SK-N-DZ (cell line): ENCODE results near the gene TMEM170B.

Experiments
- DNase-seq: peaks from one replicate; pipeline ENCODE4 v3.0.0-alpha.2; 2015; ENCODE audit warnings: low spot score

TMEM170B gene

DNA sequence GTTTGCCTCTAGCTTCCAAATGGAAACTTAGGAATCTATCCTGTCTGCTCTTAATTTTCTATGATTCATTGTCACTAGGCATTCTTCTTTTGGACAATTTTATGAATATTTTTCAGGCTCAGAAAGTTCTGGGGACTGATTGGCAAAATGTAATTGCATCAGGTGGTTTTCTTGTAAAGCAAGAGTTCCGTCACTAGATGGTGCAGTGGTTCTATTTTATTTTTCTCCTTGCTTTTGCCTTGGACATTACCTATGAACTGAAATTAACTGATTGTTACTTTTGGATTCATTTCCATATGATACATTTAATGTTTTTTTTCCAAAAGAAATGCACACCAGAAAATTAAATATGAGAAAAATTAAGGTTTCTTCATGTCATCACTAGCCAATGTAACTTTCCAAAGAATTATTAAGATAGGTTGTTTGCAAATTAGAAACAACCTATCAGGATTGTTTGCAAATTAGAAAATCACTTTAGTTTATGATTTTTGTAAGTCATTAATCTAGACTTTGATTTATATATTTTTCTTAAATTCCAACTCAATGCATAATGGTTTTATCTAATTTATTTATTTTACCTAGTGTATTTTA, 48.0 kb downstream of the TMEM170B start:
- peak; percentile 31 for DNase-seq

DNA sequence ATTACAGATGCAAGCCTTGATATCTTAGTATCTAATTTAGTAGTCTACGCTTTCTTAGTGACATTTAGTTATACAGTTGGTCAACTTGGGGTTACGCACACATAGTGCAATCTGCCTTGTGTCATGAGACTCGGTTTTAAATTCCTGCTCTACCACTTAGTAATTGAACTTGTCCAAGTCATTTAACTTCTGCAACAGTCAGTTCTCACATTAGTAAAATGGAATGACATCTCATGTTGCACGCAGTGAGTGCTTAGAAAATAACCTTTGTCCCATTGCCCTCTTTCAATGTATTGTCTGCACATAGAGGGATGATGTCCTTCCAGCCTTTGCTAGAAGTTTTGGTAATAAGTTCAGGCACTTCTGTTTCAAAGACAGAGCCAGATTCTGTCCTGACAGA, 48.6 kb downstream of the TMEM170B start:
- no peak for DNase-seq

DNA sequence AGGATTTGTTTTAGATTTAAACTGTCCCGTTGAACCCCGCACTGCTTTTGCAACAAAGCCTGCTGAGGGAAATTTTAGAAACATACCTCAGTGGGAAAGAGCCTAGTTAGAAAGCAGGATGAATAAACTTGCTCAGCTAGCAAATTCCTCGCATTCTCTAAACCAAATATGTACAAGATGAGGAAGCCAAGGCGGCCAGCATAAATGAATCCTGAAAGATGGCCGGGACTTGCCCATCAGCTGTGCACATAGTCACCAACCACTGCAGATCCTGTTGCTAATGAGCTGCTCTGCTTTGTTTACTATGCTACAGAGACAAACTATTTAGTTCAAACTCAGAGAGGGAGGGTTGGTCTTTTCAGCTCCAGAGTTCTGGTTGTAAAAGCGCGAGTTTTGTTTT, 49.0 kb downstream of the TMEM170B start:
- no peak for DNase-seq

DNA sequence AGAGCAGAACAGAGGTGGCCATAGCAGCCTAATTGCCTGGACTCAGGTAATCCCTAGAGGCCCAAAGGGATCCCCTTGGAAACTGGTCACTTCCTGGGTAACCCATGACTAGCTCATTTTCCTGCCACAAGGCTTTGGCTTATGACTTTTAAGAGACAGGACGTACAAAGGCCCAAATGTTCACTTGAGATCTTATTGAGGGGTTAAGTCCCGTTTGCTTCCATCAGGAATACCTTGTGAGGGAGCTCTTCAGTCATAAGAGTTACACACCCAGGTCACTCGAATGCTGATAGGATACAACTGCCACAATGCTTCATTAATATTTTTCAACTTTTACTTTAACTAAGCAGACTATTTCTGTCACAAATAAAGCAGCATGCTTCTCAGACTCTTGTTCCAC, 51.7 kb downstream of the TMEM170B start:
- DNase-seq: no peak

DNA sequence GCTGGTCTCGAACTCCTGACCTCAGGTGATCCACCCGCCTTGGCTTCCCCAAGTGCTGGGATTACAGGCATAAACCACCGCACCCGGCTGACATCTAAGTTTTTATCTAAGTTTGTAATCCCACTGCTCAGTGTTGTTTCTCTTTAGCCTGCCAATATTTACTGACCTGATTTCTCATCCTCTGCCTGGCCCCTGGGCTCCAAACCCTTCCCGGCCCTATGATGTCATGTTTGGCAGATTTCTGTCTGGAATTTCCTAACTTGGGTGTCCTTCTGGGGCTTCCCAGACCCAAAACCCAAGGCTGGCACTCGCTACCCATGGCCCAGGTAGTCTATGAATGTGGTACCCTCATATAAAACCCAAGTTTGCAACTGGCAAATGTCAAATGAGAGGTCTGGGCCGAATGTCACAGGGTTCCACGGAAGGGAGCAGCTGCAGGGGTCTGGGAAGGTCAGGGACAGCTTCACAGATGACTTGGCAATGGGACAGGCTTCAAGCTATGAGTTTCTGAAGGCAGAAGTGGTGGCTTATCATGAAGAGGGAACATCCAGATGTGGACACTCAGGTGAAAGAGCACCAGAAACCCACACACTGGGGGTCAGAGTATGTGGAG, 54.9 kb downstream of the TMEM170B start:
- no peak for DNase-seq

DNA sequence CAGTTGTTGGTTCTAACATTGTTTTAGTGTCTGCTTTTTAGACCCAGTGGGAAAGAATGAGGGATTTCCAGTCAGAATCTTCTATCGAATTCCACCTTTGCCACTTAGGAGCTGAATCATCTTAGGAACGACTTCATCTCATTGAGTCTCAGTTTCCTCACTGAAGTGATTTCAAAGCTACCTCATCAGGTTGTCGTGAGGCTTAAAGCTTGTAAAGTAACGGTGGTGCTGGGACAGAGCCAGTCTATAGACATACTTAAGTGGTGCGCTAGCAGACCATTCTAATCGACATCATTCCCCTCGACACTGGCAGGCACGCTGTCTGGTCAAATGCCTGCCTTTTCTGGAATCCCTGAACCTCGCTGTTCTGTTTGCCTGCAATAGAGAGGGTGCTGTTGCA, 55.5 kb downstream of the TMEM170B start:
- no peak for DNase-seq

DNA sequence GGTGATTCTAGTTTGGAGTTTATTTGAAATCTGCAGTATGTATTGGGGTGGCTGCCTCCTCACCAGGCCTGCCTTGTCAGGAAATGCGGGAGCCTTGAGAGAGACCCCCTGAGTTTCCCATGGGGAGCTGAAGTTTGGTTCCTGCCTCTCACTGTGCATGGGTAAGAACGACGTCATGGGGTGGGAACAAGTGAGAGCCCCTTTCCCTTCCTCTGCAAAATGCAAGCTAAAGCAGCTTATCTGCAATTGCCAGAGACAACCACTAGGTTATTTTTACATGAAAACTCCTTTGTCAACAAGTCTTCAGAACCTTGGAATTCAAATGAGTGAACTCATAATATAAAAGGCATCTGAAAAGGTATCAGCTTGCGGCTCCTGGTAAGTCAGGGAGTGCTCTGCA, 58.4 kb downstream of the TMEM170B start:
- DNase-seq: peak; percentile 13

DNA sequence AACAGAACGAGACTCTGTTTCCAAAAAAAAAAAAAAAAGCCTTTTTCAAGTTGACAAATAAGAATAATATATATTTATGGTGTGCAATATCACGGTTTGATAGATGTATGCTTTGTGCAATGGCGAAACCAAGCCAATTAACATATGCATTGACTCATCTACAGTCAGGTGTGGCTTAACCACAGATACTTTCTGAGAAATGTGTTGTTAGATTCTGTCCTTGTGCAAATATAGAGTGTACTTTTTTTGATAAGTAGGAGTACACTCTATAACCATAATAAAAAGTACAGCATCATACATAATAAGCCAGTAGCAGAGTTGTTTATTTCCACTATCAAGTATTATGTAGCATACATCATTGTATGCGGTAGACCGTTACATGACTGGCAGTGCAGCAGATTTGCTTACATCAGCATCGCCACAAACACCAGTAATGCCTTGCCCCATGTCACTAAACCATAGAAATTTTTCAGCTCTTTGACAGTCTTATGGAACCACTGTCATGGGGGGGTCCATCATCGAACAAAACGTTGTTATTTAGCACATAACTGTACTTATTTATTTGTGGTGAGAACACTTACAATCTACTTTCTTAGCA, 59.2 kb downstream of the TMEM170B start:
- no peak for DNase-seq

DNA sequence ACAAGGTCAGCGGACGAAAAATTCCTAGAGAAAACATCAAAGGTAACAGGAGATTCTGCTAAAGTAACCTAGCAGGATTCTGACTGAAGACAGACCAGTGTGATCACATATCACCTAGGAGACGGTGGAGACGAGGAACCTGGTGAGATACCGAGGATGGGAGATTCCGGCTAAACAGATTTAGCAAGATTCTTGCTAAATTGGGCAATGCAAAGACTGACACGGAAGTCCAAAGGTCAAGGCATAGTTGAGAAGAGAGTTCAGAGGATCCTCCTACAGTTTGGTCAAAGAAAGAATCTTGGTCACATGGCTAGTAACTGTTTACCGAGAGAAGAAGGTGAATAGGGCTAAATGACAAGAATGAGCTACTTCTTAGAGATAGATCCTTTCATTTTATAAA, 61.1 kb downstream of the TMEM170B start:
- no peak for DNase-seq

DNA sequence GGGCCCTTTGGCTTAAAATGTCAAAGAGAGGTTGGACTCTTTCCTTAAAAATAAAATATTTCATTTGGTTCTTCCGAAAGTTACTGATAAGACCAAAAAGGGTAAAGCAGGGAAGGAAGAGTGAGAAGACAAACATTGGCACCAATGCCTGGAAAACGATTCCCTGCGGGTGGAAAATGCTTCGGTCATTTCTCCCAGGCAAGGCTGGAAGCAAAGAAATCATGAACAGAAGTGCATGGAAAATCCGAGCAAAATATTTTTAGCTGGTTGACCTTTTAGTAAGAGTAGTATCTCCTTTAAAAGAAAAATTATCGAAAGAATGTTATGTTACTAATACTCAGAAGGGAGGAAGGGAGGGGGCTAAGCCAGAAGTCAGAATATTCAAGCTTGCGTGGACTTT, 62.7 kb downstream of the TMEM170B start:
- no peak for DNase-seq

DNA sequence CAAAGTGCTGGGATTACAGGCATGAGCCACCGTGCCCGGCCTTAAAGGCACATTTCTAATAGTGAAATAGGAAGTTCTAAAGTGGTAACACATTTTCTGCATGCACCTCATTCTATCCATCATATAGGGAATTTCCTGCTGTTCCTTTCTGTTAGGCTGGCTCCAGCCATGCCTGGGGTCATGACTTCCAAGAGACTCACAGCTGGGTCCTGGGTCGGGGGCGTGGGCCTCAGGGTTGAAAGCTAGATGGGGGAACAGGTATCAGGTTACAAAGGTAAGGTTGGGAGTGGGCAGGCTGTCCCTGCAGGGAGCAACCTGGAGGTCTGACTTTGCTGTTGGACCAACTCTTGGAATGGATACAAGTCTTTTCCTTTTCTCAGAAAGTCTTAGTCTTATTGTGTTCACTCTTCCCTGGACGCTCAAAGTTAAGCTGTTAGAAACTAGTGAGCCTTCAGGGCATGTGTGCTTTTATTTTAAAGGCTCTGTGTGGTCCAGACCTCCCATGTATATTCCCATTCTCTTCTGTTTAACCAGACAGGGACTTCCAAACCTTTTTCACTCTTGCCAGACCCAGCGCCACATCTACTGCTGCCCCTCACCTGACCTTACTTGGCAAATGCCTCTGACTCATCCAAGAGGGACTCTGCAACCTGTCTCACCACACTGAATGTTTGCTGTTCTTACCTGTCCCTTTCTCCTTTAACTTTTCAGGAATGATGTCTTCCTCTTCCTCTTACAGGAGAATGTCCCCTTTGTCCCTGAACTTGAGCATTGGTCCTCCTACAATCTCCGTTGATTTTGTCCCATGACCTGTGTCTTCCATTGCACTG, 64.4 kb downstream of the TMEM170B start:
- DNase-seq: no peak

DNA sequence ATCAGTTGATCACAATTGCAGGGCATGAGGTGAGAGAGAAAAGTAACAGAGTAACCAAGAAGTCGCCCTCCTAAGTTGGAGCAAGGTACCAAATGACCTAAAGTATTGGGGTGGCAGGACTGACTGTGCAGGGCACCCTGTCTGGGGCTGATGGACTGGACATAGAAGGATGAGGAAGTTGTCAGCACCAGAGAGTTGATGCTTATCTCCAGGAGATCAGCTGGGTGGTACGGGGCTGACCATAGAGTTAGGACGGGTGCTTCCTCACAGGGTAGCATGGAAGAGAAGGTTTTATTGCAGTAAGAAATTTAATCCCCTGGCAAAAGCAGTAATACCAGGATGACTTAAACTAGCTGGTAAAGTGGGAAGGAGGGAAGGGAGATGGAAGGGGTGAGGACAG, 66.7 kb downstream of the TMEM170B start:
- no peak for DNase-seq

DNA sequence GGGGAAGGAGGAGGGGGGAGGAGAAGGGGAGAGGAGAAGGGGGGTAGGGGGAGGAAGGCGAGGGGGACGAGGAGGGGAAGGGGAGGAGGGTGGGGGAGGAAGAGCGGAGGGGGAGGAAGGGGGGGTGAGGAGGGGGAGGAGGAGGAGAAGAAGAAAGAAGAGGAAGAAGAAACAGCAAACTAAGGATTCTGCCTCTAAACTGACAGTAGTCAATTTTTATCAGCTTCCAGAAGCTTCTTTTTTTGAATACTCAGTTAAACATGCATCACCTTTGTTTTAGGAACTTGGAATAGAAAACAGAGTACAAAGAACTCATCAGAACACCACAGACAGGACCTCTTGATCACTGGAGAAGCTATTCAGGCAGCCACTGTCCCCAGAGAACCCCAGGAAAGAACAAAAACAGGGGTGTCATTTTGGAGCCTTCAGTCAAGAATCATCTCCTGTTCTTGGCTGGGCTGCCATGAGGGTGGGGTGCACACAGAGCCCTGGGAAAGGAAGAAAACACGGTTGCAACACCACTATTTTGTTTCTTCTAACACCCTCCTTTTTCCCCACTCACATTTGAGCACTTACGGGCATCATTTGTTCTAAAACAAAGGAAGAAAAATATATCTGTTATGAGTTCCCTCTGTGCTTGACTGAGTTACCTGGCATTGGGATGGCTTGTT, 67.4 kb downstream of the TMEM170B start:
- no peak for DNase-seq

DNA sequence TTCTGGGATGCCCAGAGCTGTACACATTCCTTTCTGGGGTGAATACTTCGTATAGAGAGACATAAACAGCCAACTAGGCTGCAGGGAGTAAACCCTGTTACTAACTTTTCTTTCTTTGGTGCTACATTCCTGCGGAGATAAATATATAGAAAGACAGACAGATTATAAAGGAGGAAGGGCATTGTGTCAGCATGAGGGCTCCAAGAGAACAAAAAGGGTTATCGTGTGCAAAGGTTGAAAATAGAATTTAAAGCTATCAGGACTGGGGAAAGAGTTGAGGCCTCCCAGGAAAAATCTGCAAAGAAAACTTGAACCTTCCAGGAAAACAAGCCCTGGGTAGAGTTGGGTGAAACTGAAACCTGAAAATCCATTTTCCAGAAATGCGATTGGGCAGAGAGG, 68.0 kb downstream of the TMEM170B start:
- DNase-seq: no peak

DNA sequence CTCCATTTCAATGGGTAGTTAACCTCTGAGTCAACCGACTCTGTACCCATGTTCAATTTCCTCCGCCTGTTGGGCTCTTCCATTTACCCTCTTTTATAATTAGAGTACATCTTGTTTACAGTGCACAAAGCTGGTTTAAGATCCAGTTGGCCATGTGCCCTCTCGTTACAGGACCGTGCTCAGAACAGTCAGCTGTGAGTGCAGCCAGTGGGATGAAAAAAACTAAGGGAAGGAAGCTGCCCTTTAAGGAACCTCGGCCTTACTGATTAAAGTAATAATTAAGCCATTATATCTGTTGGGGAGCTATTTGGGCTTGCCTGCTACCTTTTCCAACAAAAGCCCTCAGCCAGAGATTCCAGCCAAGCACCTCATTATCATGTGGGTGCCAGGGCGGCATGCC, 68.8 kb downstream of the TMEM170B start:
- no peak for DNase-seq

DNA sequence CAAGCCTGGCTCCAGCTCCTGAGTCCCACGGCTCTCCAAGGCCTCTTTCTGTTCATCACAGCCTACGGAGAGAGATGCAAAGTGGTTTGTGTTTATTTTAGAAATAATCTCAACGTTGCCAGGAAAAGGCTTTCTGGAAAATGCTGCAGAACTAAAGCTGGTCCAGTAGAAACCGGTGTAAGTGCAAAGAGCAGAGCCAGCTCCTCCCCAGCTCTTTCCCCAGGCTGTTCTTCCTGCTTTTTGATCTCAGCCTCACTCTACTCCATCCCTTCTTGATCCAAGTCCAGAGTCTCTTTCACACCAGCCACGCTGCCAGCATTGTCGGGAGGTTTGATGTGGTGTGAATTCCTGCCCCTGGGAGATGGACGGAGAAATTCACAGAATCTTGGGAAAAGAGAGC, 69.8 kb downstream of the TMEM170B start:
- DNase-seq: no peak

DNA sequence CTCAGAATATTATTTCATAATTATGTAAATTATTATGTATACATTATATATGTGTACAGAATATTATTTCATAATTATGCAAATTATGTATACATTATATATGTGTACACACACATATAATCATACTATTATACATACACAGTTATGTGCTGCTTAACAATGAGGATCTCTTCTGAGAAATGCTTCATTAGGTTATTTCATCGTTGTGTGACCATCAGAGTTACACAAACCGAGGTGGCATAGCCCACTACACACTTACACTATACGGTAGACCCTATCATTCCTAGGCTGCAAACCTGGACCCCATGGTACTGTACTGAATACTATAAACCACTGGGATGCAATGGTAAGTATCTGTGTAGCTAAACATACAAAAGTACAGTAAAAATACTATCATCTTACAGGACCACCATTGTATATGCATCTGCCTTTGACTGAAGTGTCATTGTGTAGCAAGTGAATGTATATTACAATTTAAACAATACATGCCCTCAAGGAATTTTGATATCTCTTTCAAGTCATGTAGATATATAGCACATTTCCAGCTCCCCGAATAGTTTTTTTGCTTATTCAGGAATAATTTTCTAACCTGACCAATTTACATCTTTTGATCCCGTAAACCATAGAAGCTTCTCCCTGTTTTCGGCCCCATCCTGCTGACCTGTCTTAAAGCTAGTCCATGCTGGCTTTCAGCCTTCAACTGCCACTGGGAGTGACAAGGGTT, 71.2 kb downstream of the TMEM170B start:
- no peak for DNase-seq

DNA sequence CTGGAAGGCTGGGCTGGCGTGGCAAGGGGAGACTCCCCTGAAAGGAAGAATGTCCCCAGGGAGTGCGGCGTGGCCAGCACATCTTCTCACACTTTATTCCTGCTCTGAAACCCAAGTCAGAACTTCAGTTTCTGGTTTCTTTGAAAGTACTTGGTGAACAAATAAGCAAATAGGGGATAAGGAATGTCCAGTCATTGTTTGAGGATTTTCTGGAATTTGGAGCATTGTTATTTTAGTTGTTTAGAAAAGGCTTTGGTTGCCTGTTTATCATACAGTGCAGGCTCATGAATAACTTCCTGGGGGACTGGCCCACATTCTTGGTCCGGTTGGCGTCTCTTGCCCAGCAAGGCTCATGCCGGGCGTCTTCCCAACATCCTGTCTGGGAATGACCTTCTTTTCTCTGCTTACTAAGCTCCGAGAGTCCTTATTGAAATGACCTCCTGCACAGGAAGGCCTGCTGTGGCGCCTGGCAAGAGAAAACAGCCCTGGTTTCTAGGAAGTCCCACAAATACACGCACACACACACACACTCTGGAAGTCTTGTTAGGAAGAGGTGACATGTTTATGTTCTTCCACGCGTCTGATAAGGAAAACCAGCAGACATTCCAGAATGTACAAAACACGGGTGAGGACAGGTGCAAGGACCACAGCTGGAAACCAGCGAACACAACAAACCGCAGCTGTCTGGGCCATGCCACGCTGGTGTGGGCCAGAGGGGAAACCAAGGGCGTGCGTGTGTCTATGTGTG, 71.9 kb downstream of the TMEM170B start:
- DNase-seq: no peak

DNA sequence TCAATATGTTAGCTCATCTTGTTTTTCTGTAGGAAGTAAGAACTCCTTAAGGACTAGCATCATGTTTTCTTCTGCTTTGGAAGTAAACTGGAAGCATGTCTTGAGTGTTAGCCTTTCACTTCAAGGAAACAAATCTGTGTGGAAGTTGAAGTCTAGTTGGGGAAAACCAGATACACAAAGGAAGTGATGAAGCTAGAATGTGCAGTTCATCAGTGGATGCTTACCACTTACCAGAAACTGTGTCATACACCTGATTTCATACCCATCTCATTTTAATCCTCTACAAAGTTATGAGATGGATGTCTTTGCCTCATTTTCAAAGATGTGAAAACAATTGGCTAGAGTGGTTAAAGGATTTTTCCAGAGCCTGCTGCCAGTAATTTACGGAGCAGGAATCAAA, 75.8 kb downstream of the TMEM170B start:
- no peak for DNase-seq

DNA sequence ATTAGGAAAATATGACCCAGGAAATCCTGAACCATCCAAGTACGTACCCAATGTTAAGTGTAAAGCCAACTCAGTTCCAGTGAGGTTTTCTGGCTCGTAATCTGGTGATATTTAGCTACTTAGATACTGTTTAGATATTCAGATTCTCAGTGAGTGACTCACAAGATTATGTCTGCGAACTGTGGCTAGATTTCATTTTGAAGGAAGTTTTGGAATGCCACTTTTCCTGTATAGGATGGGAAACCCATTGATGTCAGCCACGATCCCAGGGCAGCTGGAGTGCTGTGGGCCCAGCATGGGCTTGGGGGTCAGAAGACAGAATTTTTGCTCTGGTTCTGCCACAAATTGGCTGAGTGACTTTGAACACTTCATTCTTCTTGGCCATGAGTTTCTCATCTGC, 76.3 kb downstream of the TMEM170B start:
- no peak for DNase-seq
